OCI-LY7 (cell line): Measurements from ENCODE around the gene NEDD9.

Source experiments
- CTCF ChIP-seq: fragments of 200-600 bp; sonication (generic); conservative IDR thresholded peaks from 2 replicates; pipeline ENCODE4 v1.5.1; 2014; ENCODE audit warnings: mild to moderate bottlenecking, antibody characterized with exemption, low read length, moderate library complexity, mixed read lengths
- EZH2phosphoT487 ChIP-seq: fragments of 200-600 bp; sonication (generic); IDR thresholded peaks from 2 replicates; pipeline ENCODE4 v1.6.1; 2018; ENCODE audit warnings: low read depth, borderline replicate concordance, mild to moderate bottlenecking, mixed run types, antibody characterized with exemption, low read length, moderate library complexity, mixed read lengths

GRCh38 chr6:11201015-11201414 is 31.5 kb downstream of the NEDD9 start:
- TF ChIP-seq CTCF (no peak), EZH2phosphoT487 (no peak)
